ENCODE data around the gene CELA2B.
A peak's percentile ranks its signal among the peaks of the same experiment; 100 is the strongest.

The CELA2B gene

DNA sequence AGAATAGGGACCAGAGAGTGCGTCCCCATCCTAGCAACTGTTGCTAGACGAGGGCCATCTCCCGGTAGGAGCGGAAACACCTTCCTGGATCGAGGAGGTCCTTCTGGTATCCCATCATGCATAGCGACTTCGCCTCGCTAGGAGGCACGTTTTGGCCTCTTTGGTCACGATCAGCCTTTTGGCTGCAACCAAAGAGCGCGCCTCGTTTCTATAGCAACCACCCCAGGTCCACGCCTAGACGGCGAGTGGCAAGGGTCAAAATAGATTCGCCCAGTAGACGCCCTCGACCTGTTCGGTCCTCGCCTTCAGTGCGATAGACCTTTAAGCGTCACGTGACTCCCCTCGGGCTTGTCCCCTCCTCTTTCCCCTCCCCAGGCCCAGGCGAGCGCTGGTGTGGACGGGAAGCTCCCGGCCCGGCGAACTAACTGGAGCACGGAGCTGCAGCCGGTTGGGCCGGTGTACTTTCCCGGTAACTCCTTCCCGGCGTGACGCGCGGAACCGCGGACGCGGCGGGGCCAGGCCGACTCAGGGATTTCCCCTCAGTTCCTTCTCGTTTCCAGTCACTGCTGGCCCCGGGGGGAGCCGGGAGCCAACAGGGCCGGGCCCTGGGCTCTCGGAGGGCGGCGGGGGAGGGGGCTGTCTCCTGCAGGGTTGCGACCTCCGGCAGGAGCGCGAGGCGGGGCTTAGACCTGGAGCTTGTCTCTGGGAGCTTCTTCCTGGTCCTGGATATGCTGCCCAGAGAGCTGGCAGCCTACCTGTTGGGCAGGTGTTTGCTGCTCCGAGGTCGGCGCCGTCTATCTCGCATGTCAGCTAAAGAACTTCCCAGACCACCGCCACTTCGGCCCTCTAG is 50.8 kb downstream of the CELA2B start, which contains the start of gene DNAJC16:
Gene DNAJC16, plus strand, starts transcription at position 359 of the 850 bp plus-strand sequence. CDS start 2,258 bp downstream, outside the sequence.
- TF ChIP-seq CTCF (conservative IDR thresholded peaks at IDR 0.05; ENCODE audit: low read depth, low read length), result peak; percentile 30
- peak within 1 kb of the TSS; percentile 73 for H3K4me3 ChIP-seq (ENCODE audit: low read length)
- peak; percentile 100 for DNase-seq (ENCODE audit: low read depth)

- no peak for TF ChIP-seq CTCF (conservative IDR thresholded peaks at IDR 0.05; ENCODE audit: low read depth, low read length)
- DNase-seq (ENCODE audit: low read depth), result no peak
- H3K4me3 ChIP-seq (ENCODE audit: low read length), result no peak overlapping the region
Observed at GRCh38 chr1:15531003-15531402, 55.1 kb downstream of the CELA2B start.

- no peak for DNase-seq (ENCODE audit: low read depth)
- TF ChIP-seq CTCF (conservative IDR thresholded peaks at IDR 0.05; ENCODE audit: low read depth, low read length), result no peak
Observed at GRCh38 chr1:15531682-15532081, 55.8 kb downstream of the CELA2B start.

GRCh38 chr1:15538771-15539170 is 62.9 kb downstream of the CELA2B start:
- TF ChIP-seq CTCF (conservative IDR thresholded peaks at IDR 0.05; ENCODE audit: low read depth, low read length), result no peak
- no peak overlapping the region for H3K4me3 ChIP-seq (ENCODE audit: low read length)
- DNase-seq (ENCODE audit: low read depth), result no peak

More at GRCh38 chr1:15531682-15532081, 55.8 kb downstream of the CELA2B start:
- H3K4me3 ChIP-seq (ENCODE audit: low read length), result no peak overlapping the region

- no peak for DNase-seq (ENCODE audit: low read depth)
- no peak overlapping the region for H3K4me3 ChIP-seq (ENCODE audit: low read length)
- TF ChIP-seq CTCF (conservative IDR thresholded peaks at IDR 0.05; ENCODE audit: low read depth, low read length), result no peak
Observed at GRCh38 chr1:15540186-15540585, 64.3 kb downstream of the CELA2B start.

Measured in retinal pigment epithelial cell (primary cell).